H9 (cell line): ENCODE results near the gene PLXNA4. TPM values are rescaled to one million over a fixed set of nuclear protein-coding genes. Genes with fewer than 3 reads are reported as not detected.

Source experiments
- DNase-seq: peaks from one replicate; pipeline ENCODE4 v3.0.0-alpha.2; 2017
- H2AFZ ChIP-seq: one replicate; pipeline ENCODE4 v1.6.1; 2013; ENCODE audit warnings: mild to moderate bottlenecking, low read length, control low read depth, moderate library complexity
- H2AK5ac ChIP-seq: 2 replicates; pipeline ENCODE4 v1.6.1; 2013; ENCODE audit warnings: low read length, control low read depth, mixed read lengths; ENCODE audit not compliant: insufficient read length
- H2BK120ac ChIP-seq: one replicate; pipeline ENCODE4 v1.6.1; 2013; ENCODE audit warnings: low read depth, mild to moderate bottlenecking, low read length, control low read depth, inconsistent platforms; ENCODE audit not compliant: poor library complexity, severe bottlenecking
- H2BK12ac ChIP-seq: 2 replicates; pipeline ENCODE4 v1.6.1; 2013; ENCODE audit warnings: low read length, control low read depth, mixed read lengths, low read depth; ENCODE audit not compliant: insufficient read length
- H2BK15ac ChIP-seq: 2 replicates; pipeline ENCODE4 v1.6.1; 2013; ENCODE audit warnings: low read depth, low read length, control low read depth
- H2BK20ac ChIP-seq: one replicate; pipeline ENCODE4 v1.6.1; 2013; ENCODE audit warnings: low read depth, mild to moderate bottlenecking, low read length, control low read depth, inconsistent platforms; ENCODE audit not compliant: poor library complexity, severe bottlenecking
- H2BK5ac ChIP-seq: 2 replicates; pipeline ENCODE4 v1.6.1; 2013; ENCODE audit warnings: low read length, control low read depth, mixed read lengths; ENCODE audit not compliant: insufficient read length
- H3K14ac ChIP-seq: 2 replicates; pipeline ENCODE4 v1.6.1; 2013; ENCODE audit warnings: low read length, control low read depth; ENCODE audit not compliant: insufficient read depth
- H3K18ac ChIP-seq: 2 replicates; pipeline ENCODE4 v1.6.1; 2013; ENCODE audit warnings: low read depth, mild to moderate bottlenecking, mixed read lengths, low read length, control low read depth; ENCODE audit not compliant: insufficient read length
- H3K23ac ChIP-seq: 2 replicates; pipeline ENCODE4 v1.6.1; 2013; ENCODE audit warnings: low read length, control low read depth, mixed read lengths, low read depth; ENCODE audit not compliant: insufficient read length
- H3K23me2 ChIP-seq: 2 replicates; pipeline ENCODE4 v1.6.1; 2013; ENCODE audit warnings: low read depth, mild to moderate bottlenecking, mixed read lengths, low read length, control low read depth; ENCODE audit not compliant: insufficient read length, poor library complexity, severe bottlenecking
- H3K27ac ChIP-seq: 2 replicates; pipeline ENCODE4 v1.5.1; 2013; ENCODE audit warnings: low read length, control low read depth, mixed read lengths, low read depth; ENCODE audit not compliant: insufficient read length
- H3K27me3 ChIP-seq: 2 replicates; pipeline ENCODE4 v1.6.1; 2013; ENCODE audit warnings: low read length, control low read depth, inconsistent platforms; ENCODE audit not compliant: insufficient read depth
- H3K4ac ChIP-seq: 2 replicates; pipeline ENCODE4 v1.6.1; 2013; ENCODE audit warnings: low read depth, mild to moderate bottlenecking, control low read depth, inconsistent platforms, low read length, moderate library complexity
- H3K4me1 ChIP-seq: 2 replicates; pipeline ENCODE4 v1.6.1; 2013; ENCODE audit warnings: low read length, control low read depth, inconsistent platforms; ENCODE audit not compliant: insufficient read depth
- H3K4me2 ChIP-seq: 2 replicates; pipeline ENCODE4 v1.6.1; 2013; ENCODE audit warnings: low read length, control low read depth, mixed read lengths; ENCODE audit not compliant: insufficient read length, insufficient read depth
- H3K56ac ChIP-seq: 2 replicates; pipeline ENCODE4 v1.6.1; 2013; ENCODE audit warnings: low read depth, mild to moderate bottlenecking, mixed read lengths, low read length, control low read depth; ENCODE audit not compliant: insufficient read length
- H3K79me1 ChIP-seq: 2 replicates; pipeline ENCODE4 v1.6.1; 2013; ENCODE audit warnings: low read depth, mild to moderate bottlenecking, moderate library complexity, low read length, control low read depth, inconsistent platforms; ENCODE audit not compliant: insufficient read depth, poor library complexity, severe bottlenecking
- H3K79me2 ChIP-seq: 2 replicates; pipeline ENCODE4 v1.6.1; 2013; ENCODE audit warnings: low read length, control low read depth, inconsistent platforms; ENCODE audit not compliant: insufficient read depth
- H3K9ac ChIP-seq: 2 replicates; pipeline ENCODE4 v1.6.1; 2013; ENCODE audit warnings: low read length, control low read depth, mixed read lengths; ENCODE audit not compliant: insufficient read length; ENCODE audit errors: extremely low read depth
- H3K9me3 ChIP-seq: one replicate; pipeline ENCODE4 v1.6.1; 2013; ENCODE audit warnings: low read depth, low read length, inconsistent platforms; ENCODE audit not compliant: control insufficient read depth
- H3T11ph ChIP-seq: one replicate; pipeline ENCODE4 v1.6.1; 2013; ENCODE audit warnings: mild to moderate bottlenecking, low read length, control low read depth, inconsistent platforms
- H4K20me1 ChIP-seq: one replicate; pipeline ENCODE4 v1.6.1; 2013; ENCODE audit not compliant: control insufficient read depth, insufficient read length, insufficient read depth
- H4K5ac ChIP-seq: 2 replicates; pipeline ENCODE4 v1.6.1; 2013; ENCODE audit warnings: low read depth, mild to moderate bottlenecking, mixed read lengths, low read length, control low read depth; ENCODE audit not compliant: insufficient read length
- H4K8ac ChIP-seq: replicated peaks from 2 replicates; pipeline ENCODE4 v1.6.1; 2013; ENCODE audit warnings: low read length, control low read depth, mixed read lengths, low read depth; ENCODE audit not compliant: insufficient read length
- H4K91ac ChIP-seq: 2 replicates; pipeline ENCODE4 v1.6.1; 2013; ENCODE audit warnings: low read depth, mild to moderate bottlenecking, moderate library complexity, mixed read lengths, low read length, control low read depth; ENCODE audit not compliant: insufficient read length
- H3K27ac Mint-ChIP-seq, 3 experiments: 2 replicates in 2 of 3; 3 replicates in 1 of 3; pipeline ENCODE4 v1.8.0; 2020 to 2021; ENCODE audit warnings: mixed read lengths in 3 of 3, mild to moderate bottlenecking in 1 of 3, moderate library complexity in 1 of 3
- H3K27me3 Mint-ChIP-seq: 2 replicates; pipeline ENCODE4 v1.8.0; 2021; ENCODE audit warnings: low read depth, mild to moderate bottlenecking, moderate library complexity, mixed read lengths
- H3K36me3 Mint-ChIP-seq, 3 experiments: 2 replicates in 2 of 3; 3 replicates in 1 of 3; pipeline ENCODE4 v1.8.0; 2020 to 2021; ENCODE audit warnings: low read depth in 3 of 3, mixed read lengths in 3 of 3; ENCODE audit not compliant: insufficient read depth in 1 of 3
- H3K4me1 Mint-ChIP-seq, 2 experiments: 2 replicates each; pipeline ENCODE4 v1.8.0; 2020; ENCODE audit warnings: mixed read lengths in 2 of 2
- H3K4me3 Mint-ChIP-seq, 2 experiments: 2 replicates in 1 of 2; 3 replicates in 1 of 2; pipeline ENCODE4 v1.8.0; 2020 to 2021; ENCODE audit warnings: mild to moderate bottlenecking in 2 of 2, mixed read lengths in 2 of 2, moderate library complexity in 1 of 2
- H3K9me3 Mint-ChIP-seq, 2 experiments: 2 replicates in 1 of 2; 3 replicates in 1 of 2; pipeline ENCODE4 v1.8.0; 2020; ENCODE audit warnings: mild to moderate bottlenecking in 2 of 2, mixed read lengths in 2 of 2, moderate library complexity in 1 of 2
- WGBS: extraction: QIAGEN DNeasy Blood & Tissue Kit; methylation state at CpG from one replicate; pipeline ENCODE4 v1.1.7; 2013; ENCODE audit warnings: missing lambda C conversion rate, low lambda C conversion rate, mixed read lengths; ENCODE audit not compliant: insufficient read length; ENCODE audit errors: extremely low coverage; 5-methylcytosine and 5-hydroxymethylcytosine counted together
- total RNA-seq: library from RNA; stranded (reverse); gene quantifications from 2 replicates; pipeline ENCODE4 v1.2.1, GENCODE V29; 2021
- TF ChIP-seq, protein P1 (sequence below): fragments of 200-600 bp; sonication (generic); conservative IDR thresholded peaks from 3 replicates; pipeline ENCODE4 v1.8.0; 2021; ENCODE audit warnings: antibody characterized with exemption, mild to moderate bottlenecking

The PLXNA4 gene
- total RNA-seq, 1 experiment from 2014 or later, result 0.35 TPM

DNA sequence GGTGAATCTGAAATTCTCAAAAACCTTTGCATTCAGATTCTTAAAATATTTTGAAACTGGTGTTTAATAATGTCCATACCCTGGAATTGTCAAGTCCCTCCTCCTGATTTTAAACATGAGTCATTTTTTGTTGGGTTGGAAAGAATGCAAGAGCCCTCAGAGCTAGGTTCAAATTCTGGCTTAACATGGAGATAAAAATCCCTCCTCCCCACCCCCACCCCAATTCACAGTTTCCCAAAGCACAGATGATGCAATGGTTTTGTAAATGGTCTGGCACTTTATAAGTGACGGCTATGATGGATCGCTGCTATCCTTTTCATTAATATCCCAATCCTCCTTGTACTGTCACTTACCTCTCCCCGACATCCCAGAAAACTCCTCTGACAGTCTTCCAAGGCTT, 332.8 kb downstream of the PLXNA4 start:
- WGBS, result no CpG with 5 or more reads among the region's 3 CpGs
- no peak overlapping the region for H2AK5ac ChIP-seq
- H3K79me1 ChIP-seq, result no peaks in the 10 kb centered on the region
- TF ChIP-seq, protein P1, sequence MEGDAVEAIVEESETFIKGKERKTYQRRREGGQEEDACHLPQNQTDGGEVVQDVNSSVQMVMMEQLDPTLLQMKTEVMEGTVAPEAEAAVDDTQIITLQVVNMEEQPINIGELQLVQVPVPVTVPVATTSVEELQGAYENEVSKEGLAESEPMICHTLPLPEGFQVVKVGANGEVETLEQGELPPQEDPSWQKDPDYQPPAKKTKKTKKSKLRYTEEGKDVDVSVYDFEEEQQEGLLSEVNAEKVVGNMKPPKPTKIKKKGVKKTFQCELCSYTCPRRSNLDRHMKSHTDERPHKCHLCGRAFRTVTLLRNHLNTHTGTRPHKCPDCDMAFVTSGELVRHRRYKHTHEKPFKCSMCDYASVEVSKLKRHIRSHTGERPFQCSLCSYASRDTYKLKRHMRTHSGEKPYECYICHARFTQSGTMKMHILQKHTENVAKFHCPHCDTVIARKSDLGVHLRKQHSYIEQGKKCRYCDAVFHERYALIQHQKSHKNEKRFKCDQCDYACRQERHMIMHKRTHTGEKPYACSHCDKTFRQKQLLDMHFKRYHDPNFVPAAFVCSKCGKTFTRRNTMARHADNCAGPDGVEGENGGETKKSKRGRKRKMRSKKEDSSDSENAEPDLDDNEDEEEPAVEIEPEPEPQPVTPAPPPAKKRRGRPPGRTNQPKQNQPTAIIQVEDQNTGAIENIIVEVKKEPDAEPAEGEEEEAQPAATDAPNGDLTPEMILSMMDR, result no peak
- H3K27me3 Mint-ChIP-seq, result peaks cover 6% of the 10 kb centered on the region
- H4K8ac ChIP-seq, result no peak overlapping the region
- no peak overlapping the region for H3K4me3 Mint-ChIP-seq
- H3K18ac ChIP-seq, result no peak overlapping the region
- no peak overlapping the region for H3K56ac ChIP-seq
- H3K4me1 ChIP-seq, result no peaks in the 10 kb centered on the region
- H2BK15ac ChIP-seq, result no peak overlapping the region
- H4K91ac ChIP-seq, result no peak overlapping the region
- H2BK120ac ChIP-seq, result no peak overlapping the region
- H2AFZ ChIP-seq, result no peak overlapping the region
- H3K27me3 ChIP-seq, result no peaks in the 10 kb centered on the region
- no peak overlapping the region for H3K4ac ChIP-seq
- H3K36me3 Mint-ChIP-seq, result peaks cover 0 to 15% (median 4%) of the 10 kb centered on the region in 3 experiments; a peak in 3 of 7 replicates
- no peak overlapping the region for H3K14ac ChIP-seq
- no peak overlapping the region for H3K9ac ChIP-seq
- DNase-seq, result no peak
- no peaks in the 10 kb centered on the region for H3K23me2 ChIP-seq
- no peak overlapping the region for H3K23ac ChIP-seq
- no peak overlapping the region for H2BK5ac ChIP-seq
- H2BK20ac ChIP-seq, result no peak overlapping the region
- no peak overlapping the region for H3T11ph ChIP-seq
- no peaks in the 10 kb centered on the region for H3K79me2 ChIP-seq
- H3K4me1 Mint-ChIP-seq, result peaks cover 7 to 8% of the 10 kb centered on the region in 2 experiments
- H3K9me3 Mint-ChIP-seq, result peaks cover 12 to 13% of the 10 kb centered on the region in 2 experiments
- H4K20me1 ChIP-seq, result no peaks in the 10 kb centered on the region
- no peak overlapping the region for H4K5ac ChIP-seq
- no peak overlapping the region for H3K27ac Mint-ChIP-seq
- no peak overlapping the region for H3K27ac ChIP-seq
- H2BK12ac ChIP-seq, result no peak overlapping the region
- H3K9me3 ChIP-seq, result no peaks in the 10 kb centered on the region
- H3K4me2 ChIP-seq, result no peak overlapping the region
